GM18870 (cell line): ENCODE measurements around the gene MTOR.
"Not testable (repeated sequence)": the region's sequence is repeated elsewhere in the genome, so short reads cannot be mapped to it uniquely, and the experiment has no call there.

Source experiments
- ATAC-seq: cut with Tn5 transposase; IDR thresholded peaks from one replicate; pipeline ENCODE4 v1.9.1; 2021; ENCODE audit warnings: moderate library complexity; ENCODE audit not compliant: unreplicated experiment

Gene MTOR

DNA sequence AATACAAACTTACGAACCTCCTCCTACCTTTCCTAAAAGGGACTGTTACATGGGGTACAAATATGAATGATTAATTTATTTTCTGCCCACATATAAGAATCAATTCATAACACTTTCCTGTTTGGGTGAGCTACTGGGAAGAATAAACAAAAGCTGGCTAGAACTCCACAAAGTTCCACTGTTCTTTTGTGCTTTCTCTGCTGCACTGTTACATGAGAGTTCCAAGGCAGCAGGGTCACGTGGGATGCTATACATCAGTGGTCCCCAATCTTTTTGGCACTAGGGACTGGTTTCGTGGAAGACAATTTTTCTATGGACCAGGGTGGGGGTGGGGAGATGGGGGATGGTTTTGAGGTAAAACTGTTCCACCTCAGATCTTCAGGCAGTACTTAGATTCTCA is 75.4 kb downstream of the MTOR start:
- ATAC-seq: no peak

DNA sequence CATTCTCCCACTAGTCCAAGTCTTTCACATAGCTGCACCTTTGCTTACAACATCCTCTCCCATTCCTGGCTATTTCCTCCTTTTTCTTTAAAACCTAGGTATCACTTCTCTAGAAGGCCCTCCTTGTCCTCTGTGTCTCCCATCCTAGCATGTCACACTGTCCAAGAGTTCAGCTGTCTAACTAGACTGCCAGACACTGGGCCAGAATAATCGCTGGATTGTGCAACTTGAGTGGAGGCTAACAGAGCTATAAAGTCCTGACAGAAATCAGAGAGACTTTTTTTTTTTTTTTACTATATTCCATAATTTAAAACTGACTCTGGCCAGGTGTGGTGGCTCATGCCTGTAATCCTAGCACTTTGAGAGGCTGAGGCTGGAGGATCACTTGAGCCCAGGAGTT is 77.4 kb downstream of the MTOR start:
- no peak for ATAC-seq

DNA sequence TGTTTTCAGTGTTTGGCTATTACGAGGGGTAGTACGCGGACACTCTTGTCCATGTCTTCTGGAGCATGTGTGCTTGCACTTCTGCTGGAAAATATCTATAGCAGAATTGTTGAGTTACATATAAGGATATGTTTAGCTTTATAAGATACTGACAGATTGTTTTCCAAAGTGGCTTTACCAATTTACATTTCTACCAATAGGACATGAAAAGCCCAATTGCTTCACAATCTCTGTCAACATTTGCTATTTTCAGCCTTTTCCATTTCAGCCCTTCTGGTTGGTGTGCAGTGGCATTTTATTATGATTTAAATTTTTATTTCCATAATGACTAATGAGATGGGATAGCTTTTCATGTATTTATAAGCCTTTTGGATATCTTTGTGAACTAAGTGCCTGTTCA is 79.5 kb downstream of the MTOR start:
- ATAC-seq: no peak

DNA sequence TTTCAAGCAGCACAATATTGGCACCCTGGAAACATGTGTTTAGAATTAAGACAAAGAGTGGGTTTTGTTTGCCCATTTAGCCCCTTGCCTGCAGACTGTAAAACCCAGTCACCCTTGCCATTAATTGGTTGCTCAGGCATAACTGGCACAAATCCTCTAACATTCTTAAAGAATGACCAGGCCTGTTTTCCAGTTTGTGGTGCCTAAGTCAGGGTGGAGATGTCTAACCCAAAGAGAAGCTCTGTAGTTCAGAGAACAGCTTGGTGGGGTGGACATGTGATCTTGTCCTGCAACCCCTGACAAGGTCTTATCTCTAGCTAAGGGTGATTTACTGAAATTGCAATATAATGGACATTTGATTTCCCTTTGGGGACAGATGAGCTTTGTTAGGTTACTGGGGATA is 82.0 kb downstream of the MTOR start:
- no peak for ATAC-seq

DNA sequence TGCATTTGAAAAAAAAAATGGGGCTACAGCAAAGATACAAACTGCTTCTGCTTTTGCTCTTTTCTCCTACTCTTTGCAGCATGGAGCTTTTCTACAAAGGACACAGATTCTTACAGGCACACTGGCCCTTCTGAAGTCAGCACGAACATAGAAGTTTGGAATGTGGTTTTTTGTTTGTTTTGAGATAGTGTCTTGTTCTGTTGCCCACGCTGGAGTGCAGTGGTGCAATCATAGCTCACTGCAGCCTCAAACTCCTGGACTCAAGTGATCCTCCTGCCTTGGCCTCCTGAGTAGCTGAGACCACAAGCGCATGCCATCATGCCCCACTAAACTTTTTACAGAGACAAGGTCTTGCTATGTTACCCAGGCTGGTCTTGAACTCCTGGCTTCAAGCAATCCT is 82.6 kb downstream of the MTOR start:
- ATAC-seq: not testable (repeated sequence)

DNA sequence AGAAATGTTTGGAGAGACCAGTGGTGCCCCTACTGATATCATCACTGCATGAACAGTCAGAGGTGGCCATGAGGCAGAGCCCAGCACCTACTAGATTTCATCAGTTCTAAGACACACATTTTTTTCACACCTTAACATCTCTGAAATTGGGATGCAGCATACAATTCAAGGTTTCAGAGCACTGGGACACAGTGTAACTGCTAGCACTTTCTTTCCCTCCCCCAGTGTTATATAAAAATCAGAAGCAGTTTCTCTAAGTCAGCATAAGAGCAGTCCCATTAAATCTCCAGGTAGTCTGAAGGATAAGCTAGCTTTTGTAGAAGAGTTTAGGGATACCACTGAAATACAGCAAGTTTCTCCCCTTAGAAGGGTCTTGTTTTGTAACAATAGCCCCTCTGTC is 83.2 kb downstream of the MTOR start:
- no peak for ATAC-seq

DNA sequence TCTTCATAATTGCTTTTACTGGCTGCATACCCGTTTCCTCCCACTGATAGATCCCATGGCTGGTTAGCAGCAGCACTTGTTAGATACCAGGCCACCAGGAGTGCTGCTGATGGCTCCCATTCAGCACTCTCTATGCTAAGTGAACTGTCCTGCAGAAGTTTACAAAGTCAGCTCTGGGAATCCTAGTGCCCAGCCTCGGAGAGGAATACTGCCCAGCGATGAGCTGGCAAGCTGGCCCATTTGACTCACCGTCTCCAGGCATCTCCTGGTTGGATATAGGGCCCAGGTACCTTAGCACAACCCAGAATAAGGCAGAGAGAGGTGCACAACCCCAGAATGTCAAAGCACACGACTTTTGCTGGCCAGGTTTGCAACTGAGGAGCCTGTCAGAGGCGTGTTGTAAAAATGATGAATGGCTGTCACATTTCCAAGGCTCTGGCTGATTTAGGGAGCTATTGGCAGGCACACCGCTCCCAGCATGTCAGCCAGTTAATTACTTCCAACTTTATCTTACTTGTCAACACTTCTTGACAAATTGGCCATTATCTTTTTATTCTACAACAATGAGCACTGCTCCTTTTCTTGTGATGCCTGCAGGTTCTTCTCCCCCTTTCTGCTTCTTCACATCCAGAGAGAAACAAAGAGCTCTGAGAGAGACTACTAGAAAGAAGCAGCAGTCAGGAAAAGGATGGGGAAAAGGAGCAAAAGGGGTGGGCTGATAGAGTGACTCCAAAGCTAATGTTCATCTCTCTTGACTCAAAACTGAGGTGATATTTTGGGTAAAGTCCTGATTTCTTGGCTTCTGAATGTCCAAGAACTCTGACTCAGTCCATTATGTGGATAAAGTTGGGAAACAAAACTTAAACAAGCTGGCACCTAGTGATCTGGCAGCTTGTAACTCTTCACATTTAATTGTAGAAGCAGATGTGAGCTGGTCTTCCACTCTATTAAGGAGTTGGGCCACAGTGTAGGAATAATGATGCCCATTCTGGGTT is 84.0 kb downstream of the MTOR start:
- no peak for ATAC-seq

DNA sequence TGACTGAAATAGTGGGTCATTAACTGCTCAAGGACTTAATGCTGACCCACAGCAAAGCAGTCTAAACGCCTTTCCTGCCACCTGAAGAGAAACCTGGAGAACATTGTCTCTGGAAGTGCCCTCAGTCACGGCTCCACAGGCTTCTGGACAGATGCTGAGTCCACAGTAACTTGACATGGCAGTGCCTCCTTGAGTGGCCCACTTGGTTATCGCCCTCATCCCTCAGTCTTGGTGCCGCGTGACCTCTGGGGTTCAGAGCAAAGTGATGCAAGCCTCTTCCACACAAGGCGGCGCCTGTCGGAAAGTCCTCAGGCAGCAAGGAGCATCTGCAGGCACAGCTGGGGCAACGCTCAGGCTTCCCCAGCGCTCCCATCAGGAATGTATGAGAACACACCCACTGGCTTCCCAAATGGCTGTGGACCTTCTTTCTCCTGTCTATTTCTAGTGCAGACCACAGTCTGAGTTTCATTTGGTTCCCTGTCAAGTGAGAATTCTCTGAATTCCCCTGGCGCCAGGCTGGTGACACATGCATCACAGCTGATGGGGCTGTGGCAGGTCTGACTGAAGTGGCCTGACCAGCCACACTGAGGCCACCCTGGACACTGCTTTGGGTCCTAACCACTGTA is 86.2 kb downstream of the MTOR start:
- no peak for ATAC-seq

DNA sequence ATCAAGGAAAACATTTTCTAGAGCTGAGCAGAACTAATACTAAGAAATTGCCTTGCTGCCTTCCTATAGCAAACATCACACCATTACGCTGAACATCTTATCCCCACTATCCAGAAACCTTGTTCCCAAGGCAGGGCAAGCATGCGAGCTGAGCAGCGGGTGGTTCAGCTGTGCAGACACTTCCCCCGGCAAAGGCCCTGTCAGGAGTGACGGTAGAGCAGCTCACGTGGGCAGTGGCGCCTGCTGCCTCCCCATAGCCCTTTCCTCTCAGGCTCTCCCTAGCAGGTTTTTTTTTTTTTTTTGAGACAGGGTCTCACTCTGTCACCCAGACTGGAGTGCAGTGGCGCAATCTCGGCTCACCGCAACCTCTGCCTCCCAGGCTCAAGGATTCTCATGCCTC is 86.9 kb downstream of the MTOR start:
- ATAC-seq: no peak

DNA sequence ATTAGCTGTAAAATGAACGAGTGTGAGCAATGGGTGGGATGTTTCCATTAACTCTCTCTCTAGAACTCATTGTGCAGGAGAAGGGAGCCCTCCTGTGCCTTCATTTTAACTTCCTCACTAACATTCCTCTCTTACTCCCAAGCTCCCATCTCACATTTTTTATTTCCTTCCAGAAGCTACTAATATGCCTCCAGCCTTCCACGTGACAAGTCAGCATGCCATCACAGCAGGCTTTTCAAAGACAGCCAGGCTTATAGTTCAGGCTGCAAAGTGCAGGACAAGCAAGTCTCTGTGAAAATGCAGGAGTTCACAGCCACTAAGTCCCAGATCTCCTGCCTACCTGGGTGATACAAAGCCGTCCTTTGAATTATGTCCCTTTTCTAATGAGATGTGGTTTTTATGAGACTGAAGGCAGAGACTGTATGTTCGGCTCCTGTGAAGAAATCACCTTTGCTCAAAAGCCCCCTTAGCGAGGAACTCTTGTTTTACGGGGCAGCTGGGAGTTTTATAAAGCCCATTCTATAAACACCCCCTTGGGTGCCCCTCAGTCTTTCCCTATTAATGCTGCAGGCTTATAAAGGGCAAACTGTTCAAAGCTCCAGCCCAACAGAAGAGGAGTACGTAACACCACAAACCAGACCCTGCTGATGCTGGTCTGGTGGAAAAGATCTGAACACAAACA is 87.9 kb downstream of the MTOR start:
- no peak for ATAC-seq

DNA sequence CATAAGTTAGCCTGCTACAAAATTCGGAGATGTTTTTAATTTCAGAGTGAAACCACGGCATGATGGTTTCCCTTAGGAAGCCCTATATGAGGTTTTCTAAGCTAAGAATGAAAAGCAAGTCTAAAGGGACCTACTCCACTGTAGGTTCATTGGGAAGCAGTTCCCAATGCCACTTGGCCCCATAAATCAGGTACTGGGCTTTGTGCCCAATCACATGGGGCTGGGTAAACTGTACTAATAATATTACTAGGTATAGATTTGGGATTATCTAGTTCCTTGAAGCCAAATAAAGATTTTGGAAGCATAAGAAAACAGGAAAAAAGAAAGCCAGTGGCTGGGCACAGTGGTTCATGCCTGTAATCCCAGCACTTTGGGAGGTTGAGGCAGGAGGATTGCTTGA is 92.2 kb downstream of the MTOR start:
- no peak for ATAC-seq

DNA sequence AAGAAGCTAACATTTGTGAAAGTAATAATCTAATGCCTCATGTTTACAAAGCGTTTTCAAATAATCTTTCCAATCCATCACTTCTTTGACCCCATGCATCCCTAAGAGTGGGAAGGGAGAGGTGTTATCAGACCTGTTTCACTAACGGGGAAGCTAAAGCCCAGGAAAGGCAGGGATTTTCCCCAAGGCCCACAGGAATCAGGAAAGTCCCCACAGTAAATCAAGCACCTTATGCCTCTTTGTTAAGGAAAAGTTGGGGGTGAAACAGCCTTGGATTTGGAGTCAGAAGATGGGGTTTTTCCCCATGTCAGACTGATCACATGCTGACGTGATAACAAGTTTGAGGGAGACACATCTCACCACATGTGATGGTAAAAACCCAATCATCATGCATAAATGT is 93.1 kb downstream of the MTOR start:
- no peak for ATAC-seq

DNA sequence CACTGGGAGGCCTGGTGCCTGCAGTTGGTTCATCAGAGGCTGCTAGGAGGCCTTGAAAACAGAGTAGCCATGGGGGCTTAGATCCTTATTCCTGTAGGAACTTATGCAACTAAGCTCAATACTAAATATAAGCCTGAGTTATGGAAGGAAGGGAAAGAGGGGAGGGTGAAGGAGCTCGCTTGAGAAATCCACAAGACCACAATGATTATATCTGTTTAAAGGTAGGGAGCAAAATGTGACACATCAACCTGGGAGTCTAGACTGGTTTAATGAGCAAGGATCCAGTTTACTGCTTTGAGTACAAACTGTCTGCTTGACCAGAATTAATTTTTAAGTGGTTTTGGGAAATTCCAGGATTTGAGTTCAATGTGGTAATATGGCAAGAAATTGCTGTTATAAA is 93.6 kb downstream of the MTOR start:
- ATAC-seq: no peak

DNA sequence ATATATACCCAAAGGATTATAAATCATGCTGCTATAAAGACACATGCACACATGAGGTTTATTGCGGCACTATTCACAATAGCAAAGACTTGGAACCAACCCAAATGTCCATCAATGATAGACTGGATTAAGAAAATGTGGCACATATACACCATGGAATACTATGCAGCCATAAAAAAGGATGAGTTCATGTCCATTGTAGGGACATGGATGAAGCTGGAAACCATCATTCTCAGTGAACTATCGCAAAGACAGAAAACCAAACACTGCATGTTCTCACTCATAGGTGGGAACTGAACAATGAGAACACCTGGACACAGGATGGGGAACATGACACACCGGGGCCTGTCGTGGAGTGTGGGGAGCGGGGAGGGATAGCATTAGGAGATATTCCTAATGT is 95.6 kb downstream of the MTOR start:
- ATAC-seq: not testable (repeated sequence)

DNA sequence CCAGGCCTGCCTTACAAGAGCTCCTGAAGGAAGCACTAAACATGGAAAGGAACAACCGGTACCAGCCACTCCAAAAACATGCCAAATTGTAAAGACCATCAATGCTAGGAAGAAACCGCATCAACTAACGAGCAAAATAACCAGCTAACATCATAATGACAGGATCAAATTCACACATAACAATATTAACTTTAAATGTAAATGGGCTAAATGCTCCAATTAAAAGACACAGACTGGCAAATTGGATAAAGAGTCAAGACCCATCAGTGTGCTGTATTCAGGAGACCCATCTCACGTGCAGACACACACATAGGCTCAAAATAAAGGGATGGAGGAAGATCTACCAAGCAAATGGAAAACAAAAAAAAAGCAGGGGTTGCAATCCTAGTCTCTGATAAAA is 99.6 kb downstream of the MTOR start:
- ATAC-seq: not testable (repeated sequence)

DNA sequence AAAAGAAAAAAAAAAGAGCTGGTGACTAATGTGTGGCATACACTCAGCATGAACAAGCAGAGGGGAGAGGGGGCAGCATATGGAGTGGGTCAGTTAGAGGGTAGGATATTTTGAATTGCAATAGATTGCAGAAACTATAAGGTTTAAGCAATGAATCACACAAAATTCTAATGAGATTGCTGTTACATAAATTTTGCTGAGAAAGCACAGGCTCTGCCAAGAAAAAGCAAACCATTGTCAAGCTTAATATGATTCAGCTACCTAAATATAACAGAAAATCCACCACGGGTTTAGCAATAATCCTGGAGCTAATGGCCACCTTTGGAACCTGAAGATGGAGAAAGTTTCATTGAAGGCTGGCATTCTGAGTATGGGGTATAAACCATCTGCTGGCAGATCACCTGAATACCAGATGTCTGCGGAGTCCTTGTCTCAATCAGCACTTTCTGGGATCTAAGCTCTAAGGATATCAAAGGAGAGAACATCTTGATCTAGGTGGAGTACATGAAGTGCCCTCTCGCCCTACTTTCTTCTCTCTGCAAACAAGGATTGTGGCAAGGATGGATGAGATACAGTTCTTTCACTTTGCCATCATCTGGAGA is 103.5 kb downstream of the MTOR start:
- no peak for ATAC-seq

DNA sequence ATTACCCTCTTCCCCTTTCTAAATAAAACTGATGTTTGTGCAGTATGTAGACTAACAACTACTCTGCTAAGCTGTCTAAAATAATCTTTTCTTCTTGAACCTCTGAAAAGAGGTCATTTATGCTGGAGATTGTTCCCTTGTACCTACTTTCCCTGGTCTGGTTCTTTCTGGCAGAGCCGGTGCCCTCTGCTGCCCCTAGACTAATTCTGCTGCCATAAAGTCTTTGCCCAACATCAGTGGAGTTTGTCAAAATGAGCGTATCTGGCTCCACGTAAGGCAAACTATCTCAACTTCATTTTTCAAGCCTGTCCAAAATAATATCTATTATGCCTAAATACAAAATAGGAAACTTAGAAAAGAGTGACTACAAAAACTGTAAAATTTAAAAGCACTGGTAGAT is 104.1 kb downstream of the MTOR start:
- ATAC-seq: no peak

DNA sequence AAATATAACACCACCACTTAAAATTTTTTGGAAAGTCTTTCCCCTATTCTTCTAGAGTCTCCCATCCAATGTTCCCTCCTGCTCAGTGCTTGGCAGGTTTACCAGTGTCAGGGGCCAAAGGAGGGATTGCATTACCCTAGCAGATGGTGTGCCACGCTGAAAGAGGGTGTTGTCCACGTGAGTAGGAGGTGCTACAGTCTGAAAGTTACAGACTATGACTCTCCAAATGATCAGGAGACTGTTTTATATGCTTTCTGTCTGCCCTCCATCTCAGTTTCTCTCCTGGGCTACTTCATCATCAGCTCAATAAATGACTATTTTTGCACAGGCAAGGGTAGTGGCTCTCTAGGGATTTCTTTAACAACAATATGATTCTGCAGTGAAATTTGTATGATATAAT is 104.5 kb downstream of the MTOR start:
- ATAC-seq: no peak

DNA sequence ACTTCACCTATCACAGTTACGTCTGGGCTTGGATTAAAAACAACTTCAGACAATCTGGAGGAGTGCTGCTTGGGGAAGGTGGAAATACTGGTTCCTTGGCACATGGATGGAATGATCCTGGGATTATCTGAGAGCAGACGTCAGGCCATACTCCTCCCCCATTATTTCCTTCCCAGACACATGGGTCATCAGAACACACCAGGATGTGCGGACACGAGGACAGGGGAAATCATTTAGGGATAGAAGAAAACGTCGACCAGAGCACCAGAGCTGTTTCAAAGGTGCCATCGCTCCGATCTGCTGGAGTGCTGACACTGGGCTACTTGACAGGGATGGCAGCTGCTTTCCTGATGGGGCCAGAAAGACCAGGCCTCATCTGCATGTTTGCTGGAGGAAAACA is 105.0 kb downstream of the MTOR start:
- ATAC-seq: no peak

DNA sequence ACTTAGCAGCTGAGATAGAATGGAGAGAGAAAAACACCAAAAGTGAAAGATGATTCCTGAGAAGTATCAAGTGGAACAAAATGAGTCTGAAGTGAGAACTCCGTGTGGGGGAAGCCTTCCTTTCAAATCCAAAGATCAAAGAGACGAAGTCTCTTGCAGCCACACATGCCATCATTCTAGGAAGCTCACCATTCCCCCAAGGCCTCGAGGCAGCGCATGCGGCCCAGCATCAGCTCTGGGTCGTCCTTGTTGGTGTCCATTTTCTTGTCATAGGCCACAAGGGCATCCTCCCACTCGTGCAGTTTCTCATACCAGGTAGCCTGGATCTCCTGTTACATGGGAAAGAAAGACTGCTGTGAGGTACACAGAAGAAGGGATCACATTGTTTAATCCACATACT is 105.4 kb downstream of the MTOR start:
- no peak for ATAC-seq

DNA sequence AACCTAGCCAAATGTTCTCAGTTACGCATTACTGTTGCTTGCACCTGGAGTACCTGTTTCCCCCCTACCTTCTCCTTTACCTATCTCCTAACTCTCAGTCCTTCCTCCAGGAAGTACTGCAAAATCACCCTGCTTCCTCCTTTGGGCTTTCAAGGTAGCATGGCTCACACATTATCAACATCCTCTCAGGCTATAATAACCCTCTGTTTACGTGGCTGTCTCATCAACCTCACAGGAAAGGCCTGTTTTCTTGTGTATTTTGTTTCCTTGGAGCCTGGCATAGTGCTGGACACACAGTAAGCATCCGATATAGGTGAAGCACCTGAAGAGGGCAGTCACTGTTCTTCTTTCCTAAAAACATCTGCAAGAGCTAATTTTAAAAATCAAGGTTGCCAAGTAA is 105.9 kb downstream of the MTOR start:
- no peak for ATAC-seq
